HG03565 (cell line): ENCODE measurements around the gene EPHA8.

ENCODE experiments used
- ATAC-seq: cut with Tn5 transposase; IDR thresholded peaks from one replicate; pipeline ENCODE4 v1.9.1; 2021; ENCODE audit warnings: mild to moderate bottlenecking, moderate library complexity; ENCODE audit not compliant: unreplicated experiment

The EPHA8 gene

GRCh38 chr1:22535399-22535798 is 27.9 kb upstream of the EPHA8 start:
- ATAC-seq, result no peak

GRCh38 chr1:22536506-22536905 is 26.8 kb upstream of the EPHA8 start:
- no peak for ATAC-seq

GRCh38 chr1:22537441-22538139 is 25.7 kb upstream of the EPHA8 start:
- ATAC-seq, result no peak

GRCh38 chr1:22539510-22540118 is 23.7 kb upstream of the EPHA8 start:
- no peak for ATAC-seq

- no peak for ATAC-seq
Observed at GRCh38 chr1:22540337-22540736, 23.0 kb upstream of the EPHA8 start.

GRCh38 chr1:22542886-22543285 is 20.4 kb upstream of the EPHA8 start:
- no peak for ATAC-seq

GRCh38 chr1:22543679-22544078 is 19.6 kb upstream of the EPHA8 start:
- no peak for ATAC-seq

- no peak for ATAC-seq
Observed at GRCh38 chr1:22544606-22545005, 18.7 kb upstream of the EPHA8 start.

- no peak for ATAC-seq
Observed at GRCh38 chr1:22545141-22545540, 18.1 kb upstream of the EPHA8 start.

GRCh38 chr1:22547186-22547817 is 16.0 kb upstream of the EPHA8 start:
- ATAC-seq, result no peak

- ATAC-seq, result no peak
Observed at GRCh38 chr1:22547818-22548462, 15.3 kb upstream of the EPHA8 start.

GRCh38 chr1:22550021-22550420 is 13.3 kb upstream of the EPHA8 start:
- no peak for ATAC-seq

GRCh38 chr1:22551591-22551990 is 11.7 kb upstream of the EPHA8 start:
- ATAC-seq, result no peak

GRCh38 chr1:22552021-22552420 is 11.3 kb upstream of the EPHA8 start:
- ATAC-seq, result no peak

- ATAC-seq, result no peak
Observed at GRCh38 chr1:22553104-22553880, 10.0 kb upstream of the EPHA8 start.

GRCh38 chr1:22553991-22554522 is 9.2 kb upstream of the EPHA8 start:
- ATAC-seq, result no peak

- ATAC-seq, result no peak
Observed at GRCh38 chr1:22555371-22555656, 8.0 kb upstream of the EPHA8 start.

- ATAC-seq, result no peak
Observed at GRCh38 chr1:22556391-22557104, 6.7 kb upstream of the EPHA8 start.

- no peak for ATAC-seq
Observed at GRCh38 chr1:22557341-22557950, 5.8 kb upstream of the EPHA8 start.
